IMR-90 (cell line): ENCODE measurements around the gene MRPL44. TPM values are rescaled to one million over a fixed set of nuclear protein-coding genes. Genes with fewer than 3 reads are reported as not detected.

ENCODE experiments used
- ATAC-seq: fragments of 200-7000 bp; cut with Tn5 transposase; 2 replicates; pipeline ENCODE4 v1.9.1; 2020; ENCODE audit warnings: low read depth, mild to moderate bottlenecking, moderate library complexity
- BruUV-seq: library from RNA; stranded (reverse); fragments of 400-500 nt; replicated peaks from 2 replicates; lab custom pipeline; 2021; lab: Mats Ljungman, UMichigan
- CTCF ChIA-PET: fragments of 300-600 bp; formaldehyde crosslinking; extraction: SDS; loops from one replicate; lab custom pipeline; 2021; ENCODE audit warnings: antibody characterized with exemption; lab: Yijun Ruan, JAX
- POLR2A ChIA-PET: fragments of 300-600 bp; sonication (Branson Sonifier 250); formaldehyde crosslinking; loops from one replicate; lab custom pipeline; 2022; ENCODE audit warnings: antibody characterized with exemption; ENCODE audit not compliant: unreplicated experiment; lab: Charles Lee
- DNase-seq: peaks from one replicate; pipeline ENCODE4 v3.0.0; 2013
- H2AFZ ChIP-seq: replicated peaks from 2 replicates; pipeline ENCODE3; 2013; ENCODE audit warnings: low read length, mild to moderate bottlenecking; ENCODE audit not compliant: poor library complexity
- H2AK5ac ChIP-seq: 2 replicates; pipeline ENCODE4 v1.6.1; 2013; ENCODE audit warnings: low read depth, low read length, inconsistent platforms
- H2AK9ac ChIP-seq: replicated peaks from 2 replicates; pipeline ENCODE3; 2013; ENCODE audit warnings: mild to moderate bottlenecking, low read depth, low read length, moderate library complexity; ENCODE audit not compliant: poor library complexity
- H2BK120ac ChIP-seq: 2 replicates; pipeline ENCODE4 v1.6.1; 2013; ENCODE audit warnings: low read depth, low read length, inconsistent platforms
- H2BK15ac ChIP-seq: 3 replicates; pipeline ENCODE4 v1.6.1; 2013; ENCODE audit warnings: low read depth, low read length, inconsistent platforms
- H2BK20ac ChIP-seq: 2 replicates; pipeline ENCODE4 v1.6.1; 2013; ENCODE audit warnings: low read depth, mild to moderate bottlenecking, inconsistent platforms, low read length, moderate library complexity
- H2BK5ac ChIP-seq: 2 replicates; pipeline ENCODE4 v1.6.1; 2013; ENCODE audit warnings: mild to moderate bottlenecking, low read depth, low read length, inconsistent platforms; ENCODE audit not compliant: poor library complexity, severe bottlenecking
- H3K14ac ChIP-seq: replicated peaks from 2 replicates; pipeline ENCODE4 v1.6.1; 2013; ENCODE audit warnings: low read depth, low read length, inconsistent platforms
- H3K18ac ChIP-seq: 2 replicates; pipeline ENCODE4 v1.6.1; 2013; ENCODE audit warnings: low read depth, low read length, control low read depth
- H3K23ac ChIP-seq: 2 replicates; pipeline ENCODE4 v1.6.1; 2013; ENCODE audit warnings: low read depth, low read length, inconsistent platforms
- H3K27ac ChIP-seq: 2 replicates; pipeline ENCODE4 v1.5.1; 2013; ENCODE audit warnings: mild to moderate bottlenecking, control low read depth, low read length; ENCODE audit not compliant: insufficient read depth
- H3K27me3 ChIP-seq: 2 replicates; pipeline ENCODE4 v1.6.1; 2013; ENCODE audit warnings: low read length; ENCODE audit not compliant: control insufficient read depth, insufficient read depth
- H3K36me3 ChIP-seq: 2 replicates; pipeline ENCODE4 v1.6.1; 2013; ENCODE audit warnings: low read length, mixed read lengths; ENCODE audit not compliant: control insufficient read depth, insufficient read depth
- H3K4ac ChIP-seq: 2 replicates; pipeline ENCODE4 v1.6.1; 2013; ENCODE audit warnings: low read depth, low read length, inconsistent platforms
- H3K4me1 ChIP-seq: 2 replicates; pipeline ENCODE4 v1.6.1; 2013; ENCODE audit warnings: low read length, mixed read lengths; ENCODE audit not compliant: control insufficient read depth, insufficient read depth
- H3K4me2 ChIP-seq: 2 replicates; pipeline ENCODE4 v1.6.1; 2013; ENCODE audit warnings: low read depth, mild to moderate bottlenecking, control low read depth, low read length, moderate library complexity
- H3K4me3 ChIP-seq: 2 replicates; pipeline ENCODE4 v1.5.1; 2013; ENCODE audit warnings: low read depth, mild to moderate bottlenecking, control low read depth, low read length, moderate library complexity; ENCODE audit not compliant: insufficient read depth
- H3K56ac ChIP-seq: 2 replicates; pipeline ENCODE4 v1.6.1; 2013; ENCODE audit warnings: low read length, inconsistent platforms; ENCODE audit not compliant: insufficient read depth; ENCODE audit errors: extremely low read depth
- H3K79me1 ChIP-seq, 2 experiments: 2 replicates each; pipeline ENCODE4 v1.6.1; 2013; ENCODE audit warnings: low read length in 2 of 2, inconsistent platforms in 1 of 2, low read depth in 1 of 2
- H3K9ac ChIP-seq: 2 replicates; pipeline ENCODE4 v1.6.1; 2013; ENCODE audit warnings: low read depth, low read length, control low read depth
- H3K9me1 ChIP-seq: 2 replicates; pipeline ENCODE4 v1.6.1; 2013; ENCODE audit warnings: low read length, inconsistent platforms; ENCODE audit not compliant: insufficient read depth
- H3K9me3 ChIP-seq: 2 replicates; pipeline ENCODE4 v1.6.1; 2013; ENCODE audit warnings: low read length; ENCODE audit not compliant: control insufficient read depth, insufficient read depth
- H4K20me1 ChIP-seq: 2 replicates; pipeline ENCODE4 v1.6.1; 2013; ENCODE audit warnings: low read length, inconsistent platforms; ENCODE audit not compliant: insufficient read depth
- H4K5ac ChIP-seq: 2 replicates; pipeline ENCODE4 v1.6.1; 2013; ENCODE audit warnings: mild to moderate bottlenecking, low read depth, low read length, control low read depth
- H4K8ac ChIP-seq, 2 experiments: 2 replicates each; pipeline ENCODE4 v1.6.1; 2013; ENCODE audit warnings: low read depth in 2 of 2, low read length in 2 of 2, control low read depth in 1 of 2, inconsistent platforms in 1 of 2
- H4K91ac ChIP-seq: 2 replicates; pipeline ENCODE4 v1.6.1; 2013; ENCODE audit warnings: low read depth, low read length, inconsistent platforms; ENCODE audit not compliant: insufficient read depth
- CEBPB ChIP-seq: IDR thresholded peaks from 2 replicates; pipeline ENCODE4 v1.6.1; 2012; ENCODE audit warnings: low read depth, low read length, improper control_type of control experiment
- MAFK ChIP-seq: IDR thresholded peaks from 2 replicates; pipeline ENCODE4 v1.6.1; 2012; ENCODE audit warnings: low read depth, low read length, improper control_type of control experiment
- WGBS, 2 experiments: methylation state at CpG; one replicate each; pipeline versions ENCODE4 v1.1.5 to v1.1.7; 2013; ENCODE audit warnings: missing lambda C conversion rate in 2 of 2; ENCODE audit not compliant: insufficient read length in 1 of 2; ENCODE audit errors: extremely low coverage in 2 of 2; 5-methylcytosine and 5-hydroxymethylcytosine counted together
- dilution Hi-C: fragments of 300-500 bp; cut with HindIII; formaldehyde crosslinking; loops from one replicate; pipeline ENCODE4 v1.14.3; 2018; ENCODE audit warnings: low sequenced_read_pairs; ENCODE audit not compliant: unreplicated experiment
- in situ Hi-C: fragments of 300-500 bp; cut with MboI; formaldehyde crosslinking; loops from 3 replicates; pipeline ENCODE4 v1.14.3; 2019; ENCODE audit warnings: low sequenced_read_pairs, inconsistent platforms, mixed read lengths
- intact Hi-C: fragments of 100-400 bp; cut with micrococcal nuclease; formaldehyde crosslinking; loops from 2 replicates; pipeline ENCODE4 v1.10.0; 2022
- polyA plus RNA-seq, 3 experiments: library from polyadenylated mRNA; depleted of rRNA; stranded (reverse); fragments of >200 nt; gene quantifications; 2 replicates each; pipeline ENCODE4 v1.2.3, GENCODE V29; 2012; ENCODE audit warnings: low replicate concordance in 1 of 3
- total RNA-seq: library from RNA; depleted of rRNA; stranded (reverse); fragments of >200 nt; gene quantifications from 2 replicates; pipeline ENCODE4 v1.2.3, GENCODE V29; 2012; rRNA removed

The MRPL44 gene
- total and polyA plus RNA-seq, 2 of the 4 experiments (the other 2 are of a cell fraction): 18.6 to 20.1 TPM

- Histone ChIP-seq H3K56ac (no peak overlapping the region), H3K14ac (no peak overlapping the region), H4K91ac (no peak overlapping the region), H3K4me2 (no peak overlapping the region), H4K5ac (no peak overlapping the region), H3K4me1 (no peaks in the 10 kb centered on the region), H3K27me3 (no peaks in the 10 kb centered on the region), H3K4me3 (no peak overlapping the region), H3K9ac (no peak overlapping the region), H2BK15ac (no peak overlapping the region), H4K20me1 (no peaks in the 10 kb centered on the region), H2AFZ (no peak overlapping the region), H2BK20ac (no peak overlapping the region), H3K27ac (no peak overlapping the region), H2AK5ac (no peak overlapping the region), H3K36me3 (0 out of 2 replicates have a peak, but pooled peaks cover 2% of the 10 kb centered on the region), H3K9me3 (no peaks in the 10 kb centered on the region), H3K9me1 (peaks cover 3% of the 10 kb centered on the region; the same call in 1 of the 2 replicates), H2AK9ac (no peak overlapping the region), H3K18ac (no peak overlapping the region), H2BK5ac (no peak overlapping the region), H2BK120ac (no peak overlapping the region), H3K23ac (no peak overlapping the region), H3K4ac (no peak overlapping the region), H4K8ac (no peak overlapping the region), H3K79me1 (peaks cover 9 to 20% of the 10 kb centered on the region in 2 experiments; a peak in 2 of 4 replicates)
- no TSS peak for BruUV-seq
- no peak for DNase-seq
- no CpG with 5 or more reads among the region's 3 CpGs for WGBS, 2 experiments
- dilution Hi-C loops (no loop called here), intact Hi-C loops (no loop called here), in situ Hi-C loops (no loop called here)
- CTCF ChIA-PET: interaction anchor here (1.1 kb wide), 1 partner anchor 23 kb away, joined by 5 read pairs; no protein-coding TSS in a partner anchor
- no peak for TF ChIP-seq CEBPB
- TF ChIP-seq MAFK: no peak
- POLR2A ChIA-PET: no interaction called here
- ATAC-seq: no peak
These were observed 59.7 kb downstream of the MRPL44 start for GRCh38 chr2:224016963-224017362.

Other genes starting within 250 kb of the MRPL44 start
- 2.5 and 5.8 TPM in 2 replicates for gene AP1S3, start 119.9 kb upstream of the MRPL44 start, total RNA-seq
- gene AP1S3, start 119.9 kb upstream of the MRPL44 start, polyA plus RNA-seq (2012; rRNA removed): 3.1 and 4.1 TPM in 2 replicates
- 93.6 and 115 TPM in 2 replicates for gene WDFY1, start 12.1 kb upstream of the MRPL44 start, total RNA-seq
- gene WDFY1, start 12.1 kb upstream of the MRPL44 start, polyA plus RNA-seq (2012; rRNA removed): 29.5 and 35.6 TPM in 2 replicates
- gene SERPINE2, start 81.8 kb downstream of the MRPL44 start, total RNA-seq: 21.1 and 24.0 TPM in 2 replicates
- 62.7 and 109 TPM in 2 replicates for gene SERPINE2, start 81.8 kb downstream of the MRPL44 start, polyA plus RNA-seq (2012; rRNA removed)